ENCODE results near the gene EEF1A2. TPM values are rescaled to one million over a fixed set of nuclear protein-coding genes. Genes with fewer than 3 reads are reported as not detected.

Gene EEF1A2
- total RNA-seq: 281 TPM

GRCh38 chr20:63498960-63499337, at the start of gene EEF1A2:
Gene EEF1A2, minus strand, starts transcription at chr20:63499083. Its CDS starts 1,320 bp downstream, at chr20:63497763.

DNA sequence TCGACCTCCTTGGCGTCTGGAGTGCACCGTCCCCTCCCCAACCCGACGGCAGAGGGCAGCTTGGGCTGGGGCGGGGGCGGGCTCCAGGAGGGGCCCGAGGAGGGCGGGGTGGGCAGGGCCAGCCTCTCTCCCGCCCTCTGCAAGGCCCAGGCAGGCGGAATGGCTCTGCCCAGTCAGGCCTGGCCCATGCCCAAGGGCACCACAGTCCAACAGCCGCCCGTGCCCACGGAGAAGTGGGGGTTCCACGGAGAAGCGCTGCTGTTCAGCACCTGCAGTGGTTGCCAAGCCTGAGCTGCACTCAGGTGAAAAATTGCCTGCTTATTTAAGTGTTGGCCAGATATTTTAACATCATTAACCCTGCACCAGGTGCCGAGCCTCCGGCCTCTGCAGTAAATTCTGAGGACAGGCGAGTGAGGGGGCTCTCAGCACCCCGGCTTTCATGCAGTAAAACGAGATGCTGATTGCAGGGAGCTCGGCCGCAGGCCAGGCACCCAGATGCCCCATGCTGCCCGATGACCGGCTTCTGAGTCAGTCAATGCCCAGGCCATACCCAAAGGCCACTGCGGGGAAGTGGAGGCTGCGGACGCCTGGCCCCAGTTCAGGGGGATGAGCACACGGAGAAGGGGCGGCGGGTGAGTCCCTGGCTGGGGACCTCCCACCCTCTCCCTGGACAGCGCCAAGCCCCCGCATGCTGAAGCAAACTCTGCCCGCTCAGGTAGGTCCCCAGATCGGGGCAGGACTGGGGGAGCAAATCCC, 49.0 kb upstream of the EEF1A2 start, which contains the start of gene SRMS:
TSS of gene SRMS (minus strand) at position 25 of the 756 bp plus-strand sequence. CDS start 286 bp downstream, outside the sequence.

DNA sequence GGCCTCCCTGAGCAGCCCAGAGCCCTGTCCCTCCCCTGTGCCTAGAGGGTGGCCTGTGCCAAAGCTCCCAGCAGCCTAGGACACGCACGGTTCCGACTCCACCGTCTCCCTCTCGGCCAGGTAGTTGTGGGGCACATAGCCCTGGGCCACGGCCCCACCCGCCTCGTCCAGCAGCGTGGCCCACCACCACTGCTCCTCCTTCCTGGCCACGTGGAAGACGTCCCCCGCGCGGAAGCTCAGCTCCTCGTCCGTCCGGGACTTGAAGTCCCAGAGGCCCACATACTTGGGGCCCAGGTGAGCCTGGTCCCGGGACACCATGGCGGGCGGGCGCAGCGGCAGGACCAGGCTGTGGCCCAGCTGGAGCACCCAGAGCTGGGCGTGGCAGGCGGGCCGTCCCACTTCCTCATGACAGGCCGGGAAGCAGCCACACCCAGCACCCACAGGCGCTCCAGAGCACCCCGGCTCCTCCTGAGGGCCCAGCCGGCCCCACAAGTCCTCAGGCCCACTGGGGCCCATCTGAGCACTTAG, 38.2 kb upstream of the EEF1A2 start, which contains the start of gene PTK6:
TSS of gene PTK6 (minus strand) at position 380 of the 528 bp plus-strand sequence. CDS start at position 318, 62 bp downstream.

GRCh38 chr20:63520504-63520933, 21.6 kb upstream of the EEF1A2 start, which contains the start of gene PPDPF:
Gene PPDPF, plus strand, starts transcription at chr20:63520765. Its CDS starts 544 bp downstream, at chr20:63521309.

GRCh38 chr20:63471981-63472831, 26.7 kb downstream of the EEF1A2 start, which contains the start of gene KCNQ2:
Gene KCNQ2, minus strand, starts transcription at chr20:63472655. Its CDS starts 192 bp downstream, at chr20:63472463.

Other genes with a start within 250 kb of the EEF1A2 start
- 17.8 TPM for gene NKAIN4, start 244.6 kb downstream of the EEF1A2 start, total RNA-seq
- gene ARFGAP1, start 226.3 kb downstream of the EEF1A2 start, total RNA-seq: 58.2 TPM
- gene COL20A1, start 205.9 kb downstream of the EEF1A2 start, total RNA-seq: 5.0 TPM
- gene CHRNA4, start 137.7 kb downstream of the EEF1A2 start, total RNA-seq: 21.0 TPM
- gene KCNQ2, start 26.4 kb downstream of the EEF1A2 start, total RNA-seq: 250 TPM
- gene PPDPF, start 21.7 kb upstream of the EEF1A2 start, total RNA-seq: 80.8 TPM
- gene PTK6, start 38.3 kb upstream of the EEF1A2 start, total RNA-seq: not detected
- gene SRMS, start 48.7 kb upstream of the EEF1A2 start, total RNA-seq: not detected
- 4.1 TPM for gene FNDC11, start 55.1 kb upstream of the EEF1A2 start, total RNA-seq
- 7.8 TPM for gene HELZ2, start 75.2 kb upstream of the EEF1A2 start, total RNA-seq
- gene GMEB2, start 128.0 kb upstream of the EEF1A2 start, total RNA-seq: 9.7 TPM
- gene STMN3, start 154.3 kb upstream of the EEF1A2 start, total RNA-seq: 107 TPM
- gene RTEL1, start 159.2 kb upstream of the EEF1A2 start, total RNA-seq: 19.1 TPM
- 1.3 TPM for gene TNFRSF6B, start 197.6 kb upstream of the EEF1A2 start, total RNA-seq
- 27.9 TPM for gene ARFRP1, start 208.9 kb upstream of the EEF1A2 start, total RNA-seq
- gene ZGPAT, start 209.0 kb upstream of the EEF1A2 start, total RNA-seq: 15.7 TPM
- 13.5 TPM for gene LIME1, start 237.6 kb upstream of the EEF1A2 start, total RNA-seq
- gene SLC2A4RG, start 240.7 kb upstream of the EEF1A2 start, total RNA-seq: 3.4 TPM

Data from parietal lobe (tissue), 1 donor.